Thymus (tissue), 11 donors: ENCODE results near the gene CBLB. TPM values are rescaled to one million over a fixed set of nuclear protein-coding genes. Genes with fewer than 3 reads are reported as not detected.
A peak's percentile ranks its signal among the peaks of the same experiment; 100 is the strongest.

Experiments
- DNase-seq, 9 donors: peaks; one replicate each; pipeline ENCODE4 v3.0.0-alpha.2; 2013; ENCODE audit warnings: low spot score in 9 of 9, low read depth in 6 of 9, missing footprints in 1 of 9
- H3K27ac ChIP-seq, 2 donors: one replicate each; pipeline ENCODE4 v1.5.1; 2013; ENCODE audit warnings: control low read depth in 1 of 2, low read depth in 1 of 2, low read length in 1 of 2, mild to moderate bottlenecking in 1 of 2, moderate library complexity in 1 of 2
- H3K27me3 ChIP-seq, 2 donors: one replicate each; pipeline ENCODE4 v1.5.1; 2013; ENCODE audit warnings: low read length in 1 of 2; ENCODE audit not compliant: control insufficient read depth in 2 of 2, insufficient read depth in 1 of 2
- H3K36me3 ChIP-seq, 2 donors: one replicate each; pipeline ENCODE4 v1.5.1; 2013; ENCODE audit warnings: low read length in 1 of 2, mild to moderate bottlenecking in 1 of 2, moderate library complexity in 1 of 2; ENCODE audit not compliant: control insufficient read depth in 2 of 2, insufficient read depth in 2 of 2
- H3K4me1 ChIP-seq, 2 donors: one replicate each; pipeline ENCODE4 v1.5.1; 2013; ENCODE audit warnings: low read length in 2 of 2; ENCODE audit not compliant: control insufficient read depth in 2 of 2, insufficient read depth in 2 of 2
- H3K4me3 ChIP-seq, 2 donors: one replicate each; pipeline ENCODE4 v1.5.1; 2013; ENCODE audit warnings: low read length in 2 of 2, control low read depth in 1 of 2, mild to moderate bottlenecking in 1 of 2
- H3K9me3 ChIP-seq, 2 donors: one replicate each; pipeline ENCODE4 v1.5.1; 2013; ENCODE audit warnings: low read length in 1 of 2, mild to moderate bottlenecking in 1 of 2; ENCODE audit not compliant: control insufficient read depth in 2 of 2, insufficient read depth in 1 of 2
- WGBS: extraction: QIAGEN DNeasy Blood & Tissue Kit; methylation state at CpG from one replicate; pipeline ENCODE4 v1.1.7; 2013; 5-methylcytosine and 5-hydroxymethylcytosine counted together
- polyA plus RNA-seq: library from polyadenylated mRNA; stranded (reverse); fragments of 200-250 nt; gene quantifications from one replicate; pipeline ENCODE4 v1.2.3, GENCODE V29; 2013
- total RNA-seq: library from RNA; stranded (reverse); fragments of 120-200 nt; gene quantifications from one replicate; pipeline ENCODE4 v1.2.4, GENCODE V29; 2013
- donor health status: healthy.

The CBLB gene
- total and polyA plus RNA-seq, 2 donors = 9.1 to 25.0 TPM

GRCh38 chr3:105880681-105881290, 12.0 kb upstream of the CBLB start:
- Histone ChIP-seq H3K36me3 (no peaks in the 10 kb centered on the region), H3K4me1 (peaks cover 0 to 2% of the 10 kb centered on the region in 2 donors), H3K4me3 (no peak overlapping the region), H3K27me3 (no peaks in the 10 kb centered on the region), H3K27ac (no peak overlapping the region), H3K9me3 (no peaks in the 10 kb centered on the region)
- WGBS = 94% methylated on average over 4 of the region's 4 CpGs
- DNase-seq = no peak

GRCh38 chr3:105878061-105878460, 9.2 kb upstream of the CBLB start:
- H3K27me3 ChIP-seq = no peaks in the 10 kb centered on the region
- 90% methylated on average over 1 of the region's 1 CpG for WGBS

GRCh38 chr3:105877336-105877910, 8.6 kb upstream of the CBLB start:
- DNase-seq = no peak
- Histone ChIP-seq H3K9me3 (no peaks in the 10 kb centered on the region), H3K27me3 (no peaks in the 10 kb centered on the region), H3K4me3 (no peak overlapping the region), H3K4me1 (peaks cover 0 to 2% of the 10 kb centered on the region in 2 donors), H3K27ac (no peak overlapping the region), H3K36me3 (no peaks in the 10 kb centered on the region)
- WGBS = 98% methylated on average over 1 of the region's 1 CpG

More at GRCh38 chr3:105878061-105878460, 9.2 kb upstream of the CBLB start:
- no peaks in the 10 kb centered on the region for H3K9me3 ChIP-seq
- peaks cover 0 to 2% of the 10 kb centered on the region in 2 donors for H3K4me1 ChIP-seq
- no peak overlapping the region for H3K27ac ChIP-seq
- DNase-seq = no peak
- H3K36me3 ChIP-seq = no peaks in the 10 kb centered on the region
- H3K4me3 ChIP-seq = no peak overlapping the region

- no peaks in the 10 kb centered on the region for H3K9me3 ChIP-seq
- 13% methylated on average over 2 of the region's 2 CpGs for WGBS
- H3K27ac ChIP-seq = peak overlapping the region in 1 of 2 donors; percentile 74
- no peaks in the 10 kb centered on the region for H3K27me3 ChIP-seq
- H3K36me3 ChIP-seq = no peaks in the 10 kb centered on the region
- H3K4me1 ChIP-seq = peaks cover 0 to 2% of the 10 kb centered on the region in 2 donors
- no peak overlapping the region for H3K4me3 ChIP-seq
- DNase-seq = peak in 1 of 9 donors; percentile 53
These were observed 8.0 kb upstream of the CBLB start for GRCh38 chr3:105876780-105877327.

- H3K4me3 ChIP-seq = peak overlapping the region; percentile 83 to 88
- DNase-seq = no peak
- H3K36me3 ChIP-seq = peaks cover 0 to 3% of the 10 kb centered on the region in 2 donors
- H3K9me3 ChIP-seq = no peaks in the 10 kb centered on the region
- H3K27ac ChIP-seq = peak overlapping the region in 1 of 2 donors; percentile 86
- no peaks in the 10 kb centered on the region for H3K27me3 ChIP-seq
- WGBS = 78% methylated on average over 6 of the region's 6 CpGs
- H3K4me1 ChIP-seq = peaks cover 3 to 8% of the 10 kb centered on the region in 2 donors
These were observed 1.3 kb upstream of the CBLB start for GRCh38 chr3:105869861-105870755.

GRCh38 chr3:105869531-105869833, 670 bp upstream of the CBLB start:
- peaks cover 0 to 3% of the 10 kb centered on the region in 2 donors for H3K36me3 ChIP-seq
- H3K27me3 ChIP-seq = no peaks in the 10 kb centered on the region
- peak overlapping the region; percentile 68 to 86 for H3K27ac ChIP-seq
- no peaks in the 10 kb centered on the region for H3K9me3 ChIP-seq
- peaks cover 3 to 8% of the 10 kb centered on the region in 2 donors for H3K4me1 ChIP-seq
- DNase-seq = no peak
- H3K4me3 ChIP-seq = peak overlapping the region; percentile 83 to 88
- 2% methylated on average over 3 of the region's 3 CpGs for WGBS

GRCh38 chr3:105868431-105868741, 426 bp downstream of the CBLB start:
- peak in 2 of 9 donors; percentile 23 to 28 for DNase-seq
- no peaks in the 10 kb centered on the region for H3K9me3 ChIP-seq
- H3K27me3 ChIP-seq = no peaks in the 10 kb centered on the region
- under 1% methylated on average over 28 of the region's 28 CpGs for WGBS
- peak overlapping the region; percentile 83 to 88 for H3K4me3 ChIP-seq
- H3K36me3 ChIP-seq = peaks cover 3% of the 10 kb centered on the region in 2 donors
- H3K27ac ChIP-seq = peak overlapping the region; percentile 80 to 81
- peaks cover 3 to 8% of the 10 kb centered on the region in 2 donors for H3K4me1 ChIP-seq

GRCh38 chr3:105867712-105868430, 941 bp downstream of the CBLB start:
- Histone ChIP-seq H3K9me3 (no peaks in the 10 kb centered on the region), H3K27ac (peak overlapping the region; percentile 80 to 81), H3K4me3 (peak overlapping the region; percentile 83 to 88), H3K27me3 (no peaks in the 10 kb centered on the region), H3K36me3 (peaks cover 3% of the 10 kb centered on the region in 2 donors), H3K4me1 (peaks cover 3 to 8% of the 10 kb centered on the region in 2 donors)
- whole genome bisulfite sequencing = 6% methylated on average over 16 of the region's 16 CpGs
- peak in 4 of 9 donors; percentile 23 to 58 (median 32) for DNase-seq
